Esophagus muscularis mucosa (tissue), 3 donors: Measurements from ENCODE around the gene ARHGAP15.

ENCODE experiments used
- POLR2A ChIP-seq: fragments of 450-650 bp; IDR thresholded peaks from one replicate; pipeline ENCODE4 v1.6.1; 2017; ENCODE audit warnings: antibody characterized with exemption, moderate library complexity, mild to moderate bottlenecking, low read depth
- POLR2AphosphoS5 ChIP-seq, 2 donors: sonication (generic); formaldehyde crosslinking; IDR thresholded peaks; one replicate each; pipeline ENCODE4 v1.6.1; 2017; ENCODE audit warnings: antibody characterized with exemption in 2 of 2
- TF ChIP-seq, protein P1 (sequence below), 3 experiments: fragments of 200-600 bp in 2 of 3; fragments of 450-650 bp in 1 of 3; sonication (generic) in 2 of 3; IDR thresholded peaks; one replicate each; pipeline ENCODE4 v1.5.1; 2017 to 2019; ENCODE audit warnings: antibody characterized with exemption in 3 of 3, mild to moderate bottlenecking in 2 of 3, moderate library complexity in 1 of 3

DNA sequence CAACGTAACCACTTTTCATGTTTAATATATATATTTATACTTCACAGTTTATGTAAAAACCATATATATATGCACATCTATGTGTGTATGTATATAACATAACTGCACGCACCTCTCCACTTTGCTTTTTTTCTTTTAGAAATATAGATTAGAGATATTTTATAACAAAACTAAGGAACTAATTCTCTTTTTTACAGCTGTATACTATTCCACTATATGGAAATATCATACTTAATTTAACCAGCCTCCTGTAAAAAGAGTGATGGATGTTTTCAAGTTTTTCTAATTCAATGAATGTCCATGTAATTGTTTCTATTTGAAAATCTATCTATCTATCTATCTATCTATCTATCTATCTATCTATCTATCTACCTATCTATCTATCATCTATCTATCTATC lies 4.6 kb downstream of the ARHGAP15 start:
- no peak for TF ChIP-seq POLR2A
- no peak for TF ChIP-seq POLR2AphosphoS5 (IDR thresholded peaks at IDR 0.05)
- TF ChIP-seq, protein P1, sequence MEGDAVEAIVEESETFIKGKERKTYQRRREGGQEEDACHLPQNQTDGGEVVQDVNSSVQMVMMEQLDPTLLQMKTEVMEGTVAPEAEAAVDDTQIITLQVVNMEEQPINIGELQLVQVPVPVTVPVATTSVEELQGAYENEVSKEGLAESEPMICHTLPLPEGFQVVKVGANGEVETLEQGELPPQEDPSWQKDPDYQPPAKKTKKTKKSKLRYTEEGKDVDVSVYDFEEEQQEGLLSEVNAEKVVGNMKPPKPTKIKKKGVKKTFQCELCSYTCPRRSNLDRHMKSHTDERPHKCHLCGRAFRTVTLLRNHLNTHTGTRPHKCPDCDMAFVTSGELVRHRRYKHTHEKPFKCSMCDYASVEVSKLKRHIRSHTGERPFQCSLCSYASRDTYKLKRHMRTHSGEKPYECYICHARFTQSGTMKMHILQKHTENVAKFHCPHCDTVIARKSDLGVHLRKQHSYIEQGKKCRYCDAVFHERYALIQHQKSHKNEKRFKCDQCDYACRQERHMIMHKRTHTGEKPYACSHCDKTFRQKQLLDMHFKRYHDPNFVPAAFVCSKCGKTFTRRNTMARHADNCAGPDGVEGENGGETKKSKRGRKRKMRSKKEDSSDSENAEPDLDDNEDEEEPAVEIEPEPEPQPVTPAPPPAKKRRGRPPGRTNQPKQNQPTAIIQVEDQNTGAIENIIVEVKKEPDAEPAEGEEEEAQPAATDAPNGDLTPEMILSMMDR (IDR thresholded peaks at IDR 0.05), result no peak
